Putamen (tissue), 1 donor: ENCODE measurements around the gene CAMK2D.

ENCODE experiments used
- DNase-seq: peaks from one replicate; pipeline ENCODE4 v3.0.0-alpha.2; 2016; ENCODE audit warnings: low spot score

CAMK2D gene

GRCh38 chr4:113522433-113522832 lies 239.1 kb downstream of the CAMK2D start:
- no peak for DNase-seq

GRCh38 chr4:113513382-113513781 lies 248.2 kb downstream of the CAMK2D start:
- no peak for DNase-seq

GRCh38 chr4:113512880-113513279 lies 248.7 kb downstream of the CAMK2D start:
- no peak for DNase-seq

- no peak for DNase-seq
These were observed 249.6 kb downstream of the CAMK2D start for GRCh38 chr4:113511944-113512343.

- DNase-seq, result no peak
These were observed 251.7 kb downstream of the CAMK2D start for GRCh38 chr4:113509851-113510250.

- no peak for DNase-seq
These were observed 256.5 kb downstream of the CAMK2D start for GRCh38 chr4:113505044-113505443.

GRCh38 chr4:113504422-113504821 lies 257.1 kb downstream of the CAMK2D start:
- DNase-seq, result no peak

- DNase-seq, result no peak
These were observed 257.8 kb downstream of the CAMK2D start for GRCh38 chr4:113503691-113504090.

GRCh38 chr4:113502906-113503305 lies 258.6 kb downstream of the CAMK2D start:
- DNase-seq, result no peak

GRCh38 chr4:113502476-113502875 lies 259.1 kb downstream of the CAMK2D start:
- no peak for DNase-seq

GRCh38 chr4:113500424-113500823 lies 261.1 kb downstream of the CAMK2D start:
- DNase-seq, result no peak

GRCh38 chr4:113499696-113500095 lies 261.8 kb downstream of the CAMK2D start:
- DNase-seq, result no peak

- DNase-seq, result no peak
These were observed 262.4 kb downstream of the CAMK2D start for GRCh38 chr4:113499166-113499565.

- no peak for DNase-seq
These were observed 264.2 kb downstream of the CAMK2D start for GRCh38 chr4:113497154-113497884.

- no peak for DNase-seq
These were observed 264.8 kb downstream of the CAMK2D start for GRCh38 chr4:113496698-113497097.

- DNase-seq, result no peak
These were observed 265.7 kb downstream of the CAMK2D start for GRCh38 chr4:113495790-113496189.

GRCh38 chr4:113483131-113483530 lies 278.4 kb downstream of the CAMK2D start:
- DNase-seq, result no peak

GRCh38 chr4:113482325-113482724 lies 279.2 kb downstream of the CAMK2D start:
- no peak for DNase-seq

GRCh38 chr4:113481820-113482219 lies 279.7 kb downstream of the CAMK2D start:
- DNase-seq, result no peak

GRCh38 chr4:113480109-113480508 lies 281.4 kb downstream of the CAMK2D start:
- no peak for DNase-seq

GRCh38 chr4:113478032-113478431 lies 283.5 kb downstream of the CAMK2D start:
- DNase-seq, result no peak

- DNase-seq, result no peak
These were observed 284.7 kb downstream of the CAMK2D start for GRCh38 chr4:113476800-113477199.

GRCh38 chr4:113474017-113474416 lies 287.5 kb downstream of the CAMK2D start:
- DNase-seq, result no peak

GRCh38 chr4:113472864-113473263 lies 288.7 kb downstream of the CAMK2D start:
- DNase-seq, result no peak
